Neutrophil (primary cell): ENCODE results near the gene ARF5.
"Not testable (repeated sequence)": the region's sequence is repeated elsewhere in the genome, so short reads cannot be mapped to it uniquely, and the experiment has no call there.

Experiments used
- H3K27ac ChIP-seq: fragments of 200-600 bp; sonication (generic); 2 replicates; pipeline ENCODE4 v1.5.1; 2016; ENCODE audit warnings: mild to moderate bottlenecking, moderate library complexity
- H3K27me3 ChIP-seq: fragments of 200-600 bp; sonication (generic); 2 replicates; pipeline ENCODE4 v1.6.0; 2016; ENCODE audit warnings: mild to moderate bottlenecking
- H3K36me3 ChIP-seq: fragments of 200-600 bp; sonication (generic); 2 replicates; pipeline ENCODE4 v1.5.1; 2017
- H3K4me1 ChIP-seq, 2 experiments: fragments of 200-600 bp in 1 of 2; sonication (generic) in 1 of 2; 1 replicate in 1 of 2; 2 replicates in 1 of 2; pipeline versions ENCODE4 v1.5.1 to v1.6.1; 2013 to 2016; ENCODE audit warnings: low read depth in 1 of 2, low read length in 1 of 2, mild to moderate bottlenecking in 1 of 2, moderate library complexity in 1 of 2; ENCODE audit not compliant: control insufficient read depth in 1 of 2, insufficient read depth in 1 of 2
- H3K4me3 ChIP-seq, 2 experiments: fragments of 200-600 bp in 1 of 2; sonication (generic) in 1 of 2; 1 replicate in 1 of 2; 2 replicates in 1 of 2; pipeline ENCODE4 v1.5.1; 2013 to 2016; ENCODE audit warnings: low read depth in 1 of 2, low read length in 1 of 2, mild to moderate bottlenecking in 1 of 2, moderate library complexity in 1 of 2
- H3K9me3 ChIP-seq: fragments of 200-600 bp; sonication (generic); 2 replicates; pipeline ENCODE4 v1.5.1; 2016
- CTCF ChIP-seq: fragments of 200-600 bp; sonication (generic); IDR thresholded peaks from 2 replicates; pipeline ENCODE4 v1.5.1; 2016; ENCODE audit warnings: antibody characterized with exemption

Gene ARF5

GRCh38 chr7:127588019-127588696 lies at the start of gene ARF5:
TSS of gene ARF5 (plus strand) at chr7:127588411. CDS start at chr7:127588499, 88 bp downstream.
- H3K4me1 ChIP-seq: peaks cover 53 to 56% of the 10 kb centered on the region in 2 experiments
- peak within 1 kb of the TSS; percentile 89 for H3K27ac ChIP-seq
- no peaks in the 10 kb centered on the region for H3K9me3 ChIP-seq
- peaks cover 23% of the 10 kb centered on the region for H3K36me3 ChIP-seq
- TF ChIP-seq CTCF: peak; percentile 49
- peak within 1 kb of the TSS; percentile 80 to 98 for H3K4me3 ChIP-seq
- H3K27me3 ChIP-seq: no peaks in the 10 kb centered on the region

GRCh38 chr7:127539116-127539515 lies 49.1 kb upstream of the ARF5 start:
- TF ChIP-seq CTCF: no peak

GRCh38 chr7:127540461-127540860 lies 47.8 kb upstream of the ARF5 start:
- H3K27me3 ChIP-seq: peaks cover 39% of the 10 kb centered on the region
- not testable (repeated sequence) for H3K4me3 ChIP-seq, H3K36me3 ChIP-seq, H3K27ac ChIP-seq, H3K9me3 ChIP-seq, H3K4me1 ChIP-seq

More at GRCh38 chr7:127539116-127539515, 49.1 kb upstream of the ARF5 start:
- peaks cover 52% of the 10 kb centered on the region for H3K27me3 ChIP-seq
- H3K27ac ChIP-seq: no peak overlapping the region
- H3K4me1 ChIP-seq: no peaks in the 10 kb centered on the region
- H3K4me3 ChIP-seq: no peak overlapping the region
- no peaks in the 10 kb centered on the region for H3K36me3 ChIP-seq
- no peaks in the 10 kb centered on the region for H3K9me3 ChIP-seq

- no peak for TF ChIP-seq CTCF
- Histone ChIP-seq H3K27me3 (peaks cover 28% of the 10 kb centered on the region), H3K4me3 (no peak overlapping the region), H3K9me3 (no peaks in the 10 kb centered on the region), H3K36me3 (no peaks in the 10 kb centered on the region), H3K27ac (no peak overlapping the region), H3K4me1 (no peaks in the 10 kb centered on the region)
Measured at GRCh38 chr7:127541548-127541947, 46.7 kb upstream of the ARF5 start.

- H3K4me1 ChIP-seq: no peaks in the 10 kb centered on the region
- H3K27me3 ChIP-seq: peaks cover 27% of the 10 kb centered on the region
- TF ChIP-seq CTCF: no peak
- H3K27ac ChIP-seq: no peak overlapping the region
- no peak overlapping the region for H3K4me3 ChIP-seq
- no peaks in the 10 kb centered on the region for H3K9me3 ChIP-seq
- no peaks in the 10 kb centered on the region for H3K36me3 ChIP-seq
Measured at GRCh38 chr7:127546313-127546712, 41.9 kb upstream of the ARF5 start.

GRCh38 chr7:127550247-127550646 lies 38.0 kb upstream of the ARF5 start:
- peaks cover 28% of the 10 kb centered on the region for H3K27me3 ChIP-seq
- H3K4me3 ChIP-seq: no peak overlapping the region
- no peak overlapping the region for H3K27ac ChIP-seq
- no peaks in the 10 kb centered on the region for H3K36me3 ChIP-seq
- no peak for TF ChIP-seq CTCF
- no peaks in the 10 kb centered on the region for H3K4me1 ChIP-seq
- H3K9me3 ChIP-seq: no peaks in the 10 kb centered on the region
